Trophoblast cell (in vitro differentiated cells and primary cell): Measurements from ENCODE around the gene SP8.

Experiments
- DNase-seq, 2 donors: peaks; one replicate each; pipeline ENCODE4 v3.0.0-alpha.2; 2016
- H2AFZ ChIP-seq: 2 replicates; pipeline ENCODE4 v1.6.1; 2013; ENCODE audit warnings: low read length, moderate library complexity, mild to moderate bottlenecking; ENCODE audit not compliant: insufficient read depth, poor library complexity
- H2AK5ac ChIP-seq: 2 replicates; pipeline ENCODE4 v1.6.1; 2013; ENCODE audit warnings: mild to moderate bottlenecking, low read length
- H2BK120ac ChIP-seq: 2 replicates; pipeline ENCODE4 v1.6.1; 2013; ENCODE audit warnings: low read length, mild to moderate bottlenecking, moderate library complexity; ENCODE audit not compliant: insufficient read depth, poor library complexity
- H2BK12ac ChIP-seq: 2 replicates; pipeline ENCODE4 v1.6.1; 2013; ENCODE audit warnings: mild to moderate bottlenecking, low read length, moderate library complexity
- H2BK5ac ChIP-seq: 2 replicates; pipeline ENCODE4 v1.6.1; 2013; ENCODE audit warnings: low read length, low read depth, moderate library complexity, mild to moderate bottlenecking; ENCODE audit not compliant: poor library complexity
- H3K14ac ChIP-seq: 2 replicates; pipeline ENCODE4 v1.6.1; 2013; ENCODE audit warnings: mild to moderate bottlenecking, low read length
- H3K18ac ChIP-seq: 2 replicates; pipeline ENCODE4 v1.6.1; 2013; ENCODE audit warnings: mild to moderate bottlenecking, low read length
- H3K23ac ChIP-seq: 2 replicates; pipeline ENCODE4 v1.6.1; 2013; ENCODE audit warnings: low read length
- H3K27ac ChIP-seq: 2 replicates; pipeline ENCODE4 v1.5.1; 2013; ENCODE audit warnings: low read depth, mild to moderate bottlenecking, inconsistent platforms, low read length, moderate library complexity
- H3K27me3 ChIP-seq: 2 replicates; pipeline ENCODE4 v1.6.1; 2013; ENCODE audit warnings: inconsistent platforms, mild to moderate bottlenecking, low read length, moderate library complexity; ENCODE audit not compliant: insufficient read depth
- H3K36me3 ChIP-seq, 2 experiments: 1 replicate in 1 of 2; 2 replicates in 1 of 2; pipeline ENCODE4 v1.6.1; 2013; ENCODE audit warnings: low read length in 2 of 2, mild to moderate bottlenecking in 2 of 2, moderate library complexity in 1 of 2; ENCODE audit not compliant: insufficient read depth in 2 of 2, control insufficient read depth in 1 of 2
- H3K4ac ChIP-seq: 2 replicates; pipeline ENCODE4 v1.6.1; 2013; ENCODE audit warnings: low read depth, mild to moderate bottlenecking, low read length, moderate library complexity
- H3K4me1 ChIP-seq, 2 experiments: 1 replicate in 1 of 2; 2 replicates in 1 of 2; pipeline ENCODE4 v1.6.1; 2013; ENCODE audit warnings: low read length in 2 of 2, mild to moderate bottlenecking in 2 of 2, moderate library complexity in 1 of 2; ENCODE audit not compliant: insufficient read depth in 2 of 2, control insufficient read depth in 1 of 2
- H3K4me2 ChIP-seq: 2 replicates; pipeline ENCODE4 v1.6.1; 2013; ENCODE audit warnings: inconsistent platforms, mild to moderate bottlenecking, low read length, moderate library complexity
- H3K4me3 ChIP-seq: 2 replicates; pipeline ENCODE4 v1.5.1; 2013; ENCODE audit warnings: mild to moderate bottlenecking, low read depth, low read length, inconsistent platforms
- H3K79me1 ChIP-seq: one replicate; pipeline ENCODE4 v1.6.1; 2013; ENCODE audit warnings: low read length
- H3K79me2 ChIP-seq: 2 replicates; pipeline ENCODE4 v1.6.1; 2013; ENCODE audit warnings: low read length, mild to moderate bottlenecking; ENCODE audit not compliant: control insufficient read depth, insufficient read depth, poor library complexity
- H3K9ac ChIP-seq: 2 replicates; pipeline ENCODE4 v1.6.1; 2013; ENCODE audit warnings: mild to moderate bottlenecking, low read length
- H3K9me3 ChIP-seq: 2 replicates; pipeline ENCODE4 v1.6.1; 2013; ENCODE audit warnings: low read depth, mild to moderate bottlenecking, control low read depth, inconsistent platforms, low read length; ENCODE audit not compliant: insufficient read depth
- H4K12ac ChIP-seq: 2 replicates; pipeline ENCODE4 v1.6.1; 2013; ENCODE audit warnings: low read depth, mild to moderate bottlenecking, low read length, moderate library complexity
- H4K8ac ChIP-seq: 2 replicates; pipeline ENCODE4 v1.6.1; 2013; ENCODE audit warnings: low read depth, mild to moderate bottlenecking, low read length, moderate library complexity
- H4K91ac ChIP-seq: one replicate; pipeline ENCODE4 v1.6.1; 2013; ENCODE audit warnings: low read depth, mild to moderate bottlenecking, low read length, moderate library complexity
- WGBS: extraction: QIAGEN DNeasy Blood & Tissue Kit; methylation state at CpG from one replicate; pipeline ENCODE4 v1.1.7; 2013; ENCODE audit warnings: missing lambda C conversion rate; ENCODE audit not compliant: insufficient read length, insufficient coverage; ENCODE audit errors: extremely low coverage; 5-methylcytosine and 5-hydroxymethylcytosine counted together

The SP8 gene

GRCh38 chr7:20735346-20736065, 51.2 kb downstream of the SP8 start:
- H2AK5ac ChIP-seq = no peak overlapping the region
- no peak overlapping the region for H2BK12ac ChIP-seq
- no peak overlapping the region for H4K91ac ChIP-seq
- no peak overlapping the region for H3K4me2 ChIP-seq
- no peaks in the 10 kb centered on the region for H3K79me2 ChIP-seq
- no peak overlapping the region for H3K18ac ChIP-seq
- peaks cover 0 to 2% of the 10 kb centered on the region in 2 experiments for H3K4me1 ChIP-seq
- H3K27ac ChIP-seq = no peak overlapping the region
- H3K9ac ChIP-seq = no peak overlapping the region
- DNase-seq = peak; percentile 31 to 81
- H2BK5ac ChIP-seq = no peak overlapping the region
- no peaks in the 10 kb centered on the region for H3K9me3 ChIP-seq
- H3K23ac ChIP-seq = no peak overlapping the region
- H3K27me3 ChIP-seq = no peaks in the 10 kb centered on the region
- H3K4me3 ChIP-seq = no peak overlapping the region
- no peak overlapping the region for H4K8ac ChIP-seq
- H3K4ac ChIP-seq = no peak overlapping the region
- WGBS = no CpG with 5 or more reads among the region's 4 CpGs
- no peak overlapping the region for H4K12ac ChIP-seq
- no peak overlapping the region for H2AFZ ChIP-seq
- H3K36me3 ChIP-seq = no peaks in the 10 kb centered on the region
- no peaks in the 10 kb centered on the region for H3K79me1 ChIP-seq
- H2BK120ac ChIP-seq = no peak overlapping the region
- no peak overlapping the region for H3K14ac ChIP-seq
